HG03064 (cell line): ENCODE data around the gene TUBA1C.
"Not testable (repeated sequence)": the region's sequence is repeated elsewhere in the genome, so short reads cannot be mapped to it uniquely, and the experiment has no call there.

ENCODE experiments used
- ATAC-seq: cut with Tn5 transposase; IDR thresholded peaks from one replicate; pipeline ENCODE4 v1.9.1; 2021; ENCODE audit warnings: low read depth; ENCODE audit not compliant: unreplicated experiment

The TUBA1C gene

GRCh38 chr12:49282740-49283375, 18.0 kb downstream of the TUBA1C start:
- ATAC-seq = not testable (repeated sequence)

DNA sequence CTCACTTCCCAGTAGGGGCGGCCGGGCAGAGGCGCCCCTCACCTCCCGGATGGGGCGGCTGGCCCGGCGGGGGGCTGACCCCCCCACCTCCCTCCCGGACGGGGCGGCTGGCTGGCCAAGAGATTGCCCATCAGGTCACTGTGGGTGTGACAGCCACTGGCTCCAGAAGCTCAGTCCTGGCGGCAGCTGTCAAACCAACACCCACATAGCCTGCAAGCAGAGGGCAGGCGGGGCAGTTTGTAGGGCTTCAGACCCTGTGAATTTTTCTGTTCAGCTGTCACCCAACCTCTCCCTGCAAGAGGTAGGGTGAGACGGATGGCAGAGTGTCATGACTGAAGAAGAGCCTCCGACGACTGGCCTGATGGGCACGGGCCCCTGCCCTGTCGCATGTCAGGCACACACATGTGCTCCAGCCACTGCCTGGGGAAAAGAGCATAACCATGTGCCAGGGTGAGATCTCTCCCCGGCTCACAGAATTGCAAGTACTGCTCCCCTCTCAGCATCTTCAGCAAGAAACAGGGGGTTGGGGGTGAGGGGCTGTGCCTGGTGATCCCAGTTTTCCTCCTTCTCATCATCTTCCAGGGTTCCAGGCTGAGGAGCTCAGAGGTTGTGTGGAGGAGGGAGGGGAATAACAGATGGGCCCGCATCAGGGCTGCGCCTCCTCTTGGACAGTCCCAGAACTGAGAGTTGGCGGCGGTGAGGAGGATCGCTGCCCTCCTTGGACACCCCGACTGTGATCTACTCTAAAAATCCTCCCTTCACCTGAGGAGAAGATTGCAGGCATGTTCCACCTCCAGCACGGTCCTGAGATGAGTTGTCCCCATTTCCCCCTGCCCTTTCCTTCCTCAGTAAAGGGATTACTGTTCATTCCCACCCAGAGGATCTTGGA, 18.9 kb downstream of the TUBA1C start:
- ATAC-seq = no peak

DNA sequence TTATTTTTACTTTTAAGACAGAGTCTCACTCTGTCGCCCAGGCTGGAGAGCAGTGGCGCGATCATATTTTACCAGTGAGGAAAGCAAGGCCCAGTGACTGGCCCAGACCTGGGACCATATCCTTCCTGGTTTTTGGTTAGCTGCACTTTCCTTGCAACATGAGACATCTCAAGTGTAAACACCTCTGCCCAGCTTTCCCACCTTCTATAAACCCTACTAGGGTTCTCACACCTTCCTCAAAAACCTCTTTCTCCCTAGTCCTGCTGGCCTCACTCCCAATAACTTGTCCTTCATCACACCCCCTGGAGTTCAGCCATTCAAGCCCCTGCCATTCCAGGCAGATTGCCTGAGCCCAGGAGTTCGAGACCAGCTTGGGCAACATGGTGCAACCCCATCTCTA, 19.8 kb downstream of the TUBA1C start:
- ATAC-seq = no peak

- no peak for ATAC-seq
Measured at GRCh38 chr12:49287876-49288275, 23.0 kb downstream of the TUBA1C start.

- ATAC-seq = no peak
Measured at GRCh38 chr12:49288412-49288853, 23.6 kb downstream of the TUBA1C start.

DNA sequence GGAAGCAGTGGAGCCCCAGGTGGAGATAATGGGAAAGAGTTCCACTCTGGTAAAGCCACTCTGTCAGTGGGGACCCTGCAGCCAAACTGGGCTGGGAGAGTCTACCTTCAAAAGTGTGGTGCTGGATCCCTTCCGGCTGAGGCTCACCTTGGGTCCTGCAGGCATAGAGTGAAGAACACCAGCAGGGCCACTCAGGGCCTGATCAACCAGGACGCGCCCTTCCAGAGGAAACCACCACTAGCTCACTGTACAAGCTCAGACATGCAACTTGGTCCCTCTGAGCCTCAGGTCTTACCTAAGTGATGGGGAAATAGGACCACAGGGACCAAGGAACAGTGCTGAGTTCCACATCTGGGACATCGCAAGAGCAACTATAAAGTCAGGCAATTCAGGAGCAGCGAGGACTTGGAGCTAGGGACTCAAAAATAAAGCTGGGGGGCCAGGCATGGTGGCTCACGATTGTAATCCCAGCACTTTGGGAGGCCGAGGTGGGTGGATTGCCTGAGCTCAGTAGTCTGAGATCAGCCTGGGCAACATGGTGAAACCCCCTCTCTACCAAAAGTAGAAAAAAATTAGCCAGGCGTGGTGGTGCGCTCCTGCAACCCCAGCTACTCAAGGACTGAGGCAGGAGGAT, 24.2 kb downstream of the TUBA1C start:
- no peak for ATAC-seq

- no peak for ATAC-seq
Measured at GRCh38 chr12:49292729-49293055, 27.8 kb downstream of the TUBA1C start.

GRCh38 chr12:49293056-49293956, 28.4 kb downstream of the TUBA1C start:
- no peak for ATAC-seq

DNA sequence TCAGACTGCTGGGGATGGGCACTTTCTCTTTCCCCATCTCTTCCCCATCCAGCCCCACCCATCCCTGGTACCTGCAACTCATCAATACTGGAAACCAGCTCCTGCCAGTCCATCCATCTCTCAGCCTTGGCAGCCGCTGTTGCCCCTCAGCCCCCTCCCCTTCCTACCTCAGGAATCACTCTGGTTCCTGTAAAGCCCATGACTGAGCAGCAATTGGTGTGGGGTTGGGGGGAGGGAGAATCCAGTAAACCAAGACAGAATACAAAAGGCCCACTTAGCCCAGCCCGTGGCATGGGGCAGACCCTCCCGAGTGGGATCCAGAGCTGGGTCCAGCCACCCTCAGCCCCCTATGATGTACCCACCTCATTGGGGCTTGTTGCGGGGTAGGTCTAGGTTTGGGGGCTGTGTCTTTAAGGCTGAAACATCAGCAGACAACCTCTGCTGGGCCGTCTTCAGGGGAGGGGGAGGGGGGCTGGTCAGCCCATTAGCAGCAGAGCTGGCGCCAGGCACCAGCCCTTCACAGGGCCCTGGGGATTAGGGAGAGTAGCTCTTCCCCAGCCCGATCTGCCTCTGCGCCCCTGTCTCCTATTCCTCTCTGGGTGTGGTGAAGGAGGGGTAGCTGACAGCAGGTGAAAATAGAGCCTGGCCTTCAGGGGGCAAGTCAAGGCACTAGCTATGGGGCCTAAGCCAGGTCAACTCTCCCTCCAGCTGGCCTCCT, 29.4 kb downstream of the TUBA1C start:
- no peak for ATAC-seq

DNA sequence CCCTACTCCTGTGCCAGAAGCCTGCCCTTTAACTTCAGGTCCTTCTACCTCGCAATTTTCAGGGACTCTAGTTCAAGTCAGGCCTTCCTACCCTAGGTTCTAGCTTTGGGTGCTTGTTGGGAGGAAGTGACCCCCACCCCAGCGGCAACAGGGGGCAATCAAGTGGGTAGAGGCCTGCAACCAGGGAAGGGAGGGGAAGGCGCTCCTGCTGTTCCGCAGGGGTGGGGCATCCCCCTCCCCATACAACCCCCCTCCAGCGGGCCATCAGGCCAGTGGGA, 29.9 kb downstream of the TUBA1C start:
- no peak for ATAC-seq

GRCh38 chr12:49295082-49295936, 30.4 kb downstream of the TUBA1C start, which contains the start of gene PRPH:
Gene PRPH (plus strand): TSS chr12:49295147. CDS start chr12:49295201, 54 bp downstream.
- no peak for ATAC-seq

GRCh38 chr12:49296034-49296835, 31.4 kb downstream of the TUBA1C start:
- no peak for ATAC-seq

DNA sequence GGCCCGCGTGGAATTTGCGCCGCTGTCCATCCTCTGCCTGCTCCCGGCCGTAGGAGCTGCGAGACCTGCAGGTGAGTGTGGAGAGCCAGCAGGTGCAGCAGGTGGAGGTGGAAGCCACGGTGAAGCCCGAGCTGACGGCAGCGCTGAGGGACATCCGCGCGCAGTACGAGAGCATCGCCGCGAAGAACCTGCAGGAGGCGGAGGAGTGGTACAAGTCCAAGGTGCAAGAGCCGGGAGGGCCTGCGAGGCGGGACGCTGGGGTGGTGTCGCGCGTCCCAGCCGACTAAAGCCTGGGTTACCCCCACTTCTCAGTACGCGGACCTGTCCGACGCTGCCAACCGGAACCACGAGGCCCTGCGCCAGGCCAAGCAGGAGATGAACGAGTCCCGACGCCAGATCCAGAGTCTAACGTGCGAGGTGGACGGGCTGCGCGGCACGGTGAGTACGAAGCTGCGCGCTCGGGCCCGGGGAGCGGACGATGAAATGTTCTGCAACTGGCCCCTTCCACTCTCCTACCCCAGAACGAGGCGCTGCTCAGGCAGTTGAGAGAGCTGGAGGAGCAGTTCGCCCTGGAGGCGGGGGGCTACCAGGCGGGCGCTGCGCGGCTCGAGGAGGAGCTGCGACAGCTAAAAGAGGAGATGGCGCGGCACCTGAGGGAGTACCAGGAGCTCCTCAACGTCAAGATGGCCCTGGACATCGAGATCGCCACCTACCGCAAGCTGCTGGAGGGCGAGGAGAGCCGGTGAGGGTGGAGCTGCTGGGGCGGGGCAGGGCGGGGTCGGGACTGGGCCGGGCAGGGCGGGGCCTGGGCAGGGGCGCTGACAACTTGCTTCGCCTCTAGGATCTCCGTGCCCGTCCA, 32.2 kb downstream of the TUBA1C start:
- ATAC-seq = no peak

- no peak for ATAC-seq
Measured at GRCh38 chr12:49297695-49298060, 32.8 kb downstream of the TUBA1C start.

- no peak for ATAC-seq
Measured at GRCh38 chr12:49298160-49298559, 33.3 kb downstream of the TUBA1C start.

DNA sequence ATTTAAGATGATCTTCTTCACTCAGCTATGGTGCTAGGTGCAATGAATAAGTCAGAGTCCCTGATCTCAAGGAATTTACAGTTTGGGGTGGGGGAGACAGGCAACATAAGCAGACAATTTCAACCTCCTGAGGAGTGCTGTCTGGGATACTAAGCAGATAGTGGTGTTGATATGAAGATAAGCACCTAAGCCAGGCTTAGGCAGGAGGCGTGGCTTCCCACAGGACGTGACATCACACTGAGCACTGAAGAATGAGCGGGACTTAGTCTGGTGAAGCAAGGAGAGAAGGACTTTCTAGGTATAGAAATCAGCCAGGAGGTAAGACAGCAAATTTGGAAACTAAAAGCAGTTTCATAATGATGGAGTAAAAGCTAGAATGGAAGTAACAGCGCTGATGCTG, 36.9 kb downstream of the TUBA1C start:
- ATAC-seq = no peak

GRCh38 chr12:49304161-49304560, 39.3 kb downstream of the TUBA1C start:
- ATAC-seq = no peak
